SHP77 (cell line): ENCODE data around the gene NCKAP5.
"Not testable (repeated sequence)": the region's sequence is repeated elsewhere in the genome, so short reads cannot be mapped to it uniquely, and the experiment has no call there.

ENCODE experiments used
- DNase-seq, 2 experiments: peaks; one replicate each; lab custom pipeline; 2025; lab: John Stamatoyannopoulos, UW

Gene NCKAP5

GRCh38 chr2:132876745-132877391 lies 691.4 kb downstream of the NCKAP5 start:
- DNase-seq: no peak

GRCh38 chr2:132875193-132875592 lies 693.1 kb downstream of the NCKAP5 start:
- DNase-seq: no peak

- no peak for DNase-seq
Measured at GRCh38 chr2:132873738-132874137, 694.5 kb downstream of the NCKAP5 start.

- DNase-seq: no peak
Measured at GRCh38 chr2:132871831-132872230, 696.4 kb downstream of the NCKAP5 start.

- no peak for DNase-seq
Measured at GRCh38 chr2:132863961-132864360, 704.3 kb downstream of the NCKAP5 start.

- no peak for DNase-seq
Measured at GRCh38 chr2:132860220-132860619, 708.0 kb downstream of the NCKAP5 start.

- DNase-seq: no peak
Measured at GRCh38 chr2:132859590-132859989, 708.7 kb downstream of the NCKAP5 start.

GRCh38 chr2:132857319-132857718 lies 710.9 kb downstream of the NCKAP5 start:
- no peak for DNase-seq

- DNase-seq: no peak
Measured at GRCh38 chr2:132850688-132851087, 717.6 kb downstream of the NCKAP5 start.

- DNase-seq: no peak
Measured at GRCh38 chr2:132849118-132849517, 719.1 kb downstream of the NCKAP5 start.

- no peak for DNase-seq
Measured at GRCh38 chr2:132845339-132845738, 722.9 kb downstream of the NCKAP5 start.

- DNase-seq: no peak
Measured at GRCh38 chr2:132844585-132844984, 723.7 kb downstream of the NCKAP5 start.

- DNase-seq: no peak
Measured at GRCh38 chr2:132837769-132838168, 730.5 kb downstream of the NCKAP5 start.

GRCh38 chr2:132830321-132830827 lies 737.9 kb downstream of the NCKAP5 start:
- DNase-seq: no peak

GRCh38 chr2:132825601-132826000 lies 742.7 kb downstream of the NCKAP5 start:
- no peak for DNase-seq

- no peak for DNase-seq
Measured at GRCh38 chr2:132824716-132825115, 743.5 kb downstream of the NCKAP5 start.

- peak in 1 of 2 experiments; percentile 2 for DNase-seq
Measured at GRCh38 chr2:132816234-132816633, 752.0 kb downstream of the NCKAP5 start.

GRCh38 chr2:132815516-132815915 lies 752.7 kb downstream of the NCKAP5 start:
- DNase-seq: no peak

- DNase-seq: no peak
Measured at GRCh38 chr2:132814651-132815050, 753.6 kb downstream of the NCKAP5 start.

- no peak for DNase-seq
Measured at GRCh38 chr2:132813422-132813821, 754.8 kb downstream of the NCKAP5 start.

GRCh38 chr2:132811148-132811915 lies 756.9 kb downstream of the NCKAP5 start:
- no peak for DNase-seq

GRCh38 chr2:132809962-132810361 lies 758.3 kb downstream of the NCKAP5 start:
- not testable (repeated sequence) for DNase-seq

- peak; percentile 63 to 80 for DNase-seq
Measured at GRCh38 chr2:132804051-132804450, 764.2 kb downstream of the NCKAP5 start.
